K562 (cell line): ENCODE data around the gene RAB13. TPM values are rescaled to one million over a fixed set of nuclear protein-coding genes. Genes with fewer than 3 reads are reported as not detected.
A peak's percentile ranks its signal among the peaks of the same experiment; 100 is the strongest.

Experiments used
- E2F5 ChIP-seq: sonication (generic); formaldehyde crosslinking; IDR thresholded peaks from 2 replicates; pipeline ENCODE4 v1.8.0; 2022; ENCODE audit warnings: mild to moderate bottlenecking, missing genetic modification reagents
- ELK3 ChIP-seq: fragments of 450-650 bp; formaldehyde crosslinking; IDR thresholded peaks from 2 replicates; pipeline ENCODE4 v1.4.0; 2020; ENCODE audit warnings: mild to moderate bottlenecking
- MBD1 ChIP-seq: fragments of 250-450 bp; sonication (Bioruptor Pico); IDR thresholded peaks from 2 replicates; pipeline ENCODE4 v1.8.0; 2022; ENCODE audit warnings: inconsistent platforms
- MYC ChIP-seq, 2 experiments: fragments of 250-450 bp in 1 of 2; sonication (Bioruptor Pico) in 1 of 2; IDR thresholded peaks; 2 replicates each; pipeline versions ENCODE4 v1.5.1 to v1.6.1; 2012 to 2021; ENCODE audit warnings: low read depth in 2 of 2, borderline replicate concordance in 1 of 2, improper control_type of control experiment in 1 of 2, low read length in 1 of 2, mild to moderate bottlenecking in 1 of 2, moderate library complexity in 1 of 2
- NONO ChIP-seq, 2 experiments: fragments of 200-400 bp in 1 of 2; fragments of 450-650 bp in 1 of 2; formaldehyde crosslinking in 1 of 2; IDR thresholded peaks; 2 replicates each; pipeline ENCODE4 v1.6.1; 2017; ENCODE audit warnings: low read depth in 2 of 2, mild to moderate bottlenecking in 2 of 2, moderate library complexity in 2 of 2, low read length in 1 of 2
- THAP7 ChIP-seq: fragments of 250-450 bp; sonication (Bioruptor Pico); IDR thresholded peaks from 2 replicates; pipeline ENCODE4 v1.5.0; 2021
- ZBTB40 ChIP-seq, 2 experiments: fragments of 450-650 bp in 1 of 2; sonication (generic) in 1 of 2; formaldehyde crosslinking in 1 of 2; IDR thresholded peaks; 2 replicates each; pipeline versions ENCODE4 v1.7.1 to v1.9.0; 2016 to 2022; ENCODE audit warnings: inconsistent platforms in 1 of 2, mild to moderate bottlenecking in 1 of 2, missing genetic modification reagents in 1 of 2
- ZNF395 ChIP-seq: fragments of 200-800 bp; sonication (Bioruptor generic); IDR thresholded peaks from 2 replicates; pipeline ENCODE4 v1.6.1; 2017; ENCODE audit warnings: missing genetic modification characterization, missing compliant biosample characterization
- ZNF76 ChIP-seq: fragments of 250-450 bp; sonication (Bioruptor Pico); IDR thresholded peaks from 2 replicates; pipeline ENCODE4 v1.4.0; 2020; ENCODE audit warnings: mild to moderate bottlenecking, moderate library complexity, borderline replicate concordance
- polyA plus RNA-seq, 8 experiments: library from polyadenylated mRNA; depleted of rRNA in 4 of 8; stranded (reverse) in 5 of 8; unstranded in 3 of 8; fragments of >200 nt; fragmentation: Nextera tagmentation in 2 of 8; fragmentation: Illumina TruSeq in 1 of 8; extraction: Ambion mirVana in 2 of 8; extraction: Trizol in 1 of 8; gene quantifications; 2 replicates each; pipeline versions ENCODE4 v1.2.1 to v1.2.3, GENCODE V29; 2011 to 2014; ENCODE audit warnings: inconsistent platforms in 1 of 8, missing spikeins in 1 of 8
- total RNA-seq, 7 experiments: library from RNA; depleted of rRNA in 6 of 7; stranded (reverse); fragments of >200 nt in 6 of 7; fragmentation: Illumina TruSeq in 2 of 7; extraction: Trizol in 2 of 7; gene quantifications; 2 replicates each; pipeline versions ENCODE4 v1.2.1 to v1.2.3, GENCODE V29; 2011 to 2021; ENCODE audit warnings: low replicate concordance in 1 of 7

The RAB13 gene
- total and polyA plus RNA-seq, 9 of the 15 experiments (the other 6 are each of a cell fraction or from before 2014, with no cell fraction given), result 22.3 to 100 (median 39.8) TPM

GRCh38 chr1:153990468-153991150 is 4.5 kb upstream of the RAB13 start, which contains the start of gene RPS27 (continued):
- TF ChIP-seq ZBTB40 (IDR thresholded peaks at IDR 0.05) (peak; percentile 95), ZBTB40 (CRISPR knock-in tag; IDR thresholded peaks at IDR 0.05) (no peak), ELK3 (no peak), MYC (IDR thresholded peaks at IDR 0.05; ENCODE audit: low read depth, low read length) (peak; percentile 95), MYC (CRISPR knock-in tag; IDR thresholded peaks at IDR 0.05; ENCODE audit: borderline replicate concordance, low read depth) (peak; percentile 82; the same call in 1 of the 2 replicates), ZNF76 (CRISPR knock-in tag) (0 out of 2 replicates have a peak, but pooled peaks have one; percentile 27), ZNF395 (peak; percentile 72; the same call in 1 of the 2 replicates), E2F5 (no peak; the same call in 1 of the 2 replicates), MBD1 (no peak), THAP7 (peak; percentile 99), NONO (IDR thresholded peaks at IDR 0.05; ENCODE audit: low read depth in 2 of 2, low read length in 1 of 2) (peak; percentile 72 to 92; a peak in 3 of 4 replicates)
